Amniotic epithelial cell (primary cell): ENCODE data around the gene GMNN.

Experiments
- DNase-seq: peaks from one replicate; pipeline ENCODE4 v3.0.0-alpha.2; 2010; ENCODE audit warnings: low read depth

The GMNN gene

DNA sequence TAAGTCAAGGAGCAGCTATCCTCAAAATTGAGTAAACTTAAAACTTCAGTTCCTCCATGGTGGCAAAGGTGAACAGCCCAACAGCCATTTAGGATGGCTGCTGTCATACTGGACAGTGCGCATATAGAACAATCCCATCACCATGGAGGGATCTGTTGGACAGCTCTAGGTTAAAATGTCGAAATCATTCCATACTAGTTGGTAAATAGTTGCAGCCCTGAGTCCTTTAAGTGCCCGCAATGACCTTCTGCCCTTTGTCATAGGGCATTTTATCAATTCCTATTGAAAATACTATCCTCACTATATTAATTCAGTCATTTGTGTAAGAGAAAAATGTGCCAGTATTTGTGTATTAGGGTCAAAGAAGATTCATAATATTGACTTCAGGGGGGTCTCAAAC lies 32.8 kb downstream of the GMNN start:
- DNase-seq = no peak

DNA sequence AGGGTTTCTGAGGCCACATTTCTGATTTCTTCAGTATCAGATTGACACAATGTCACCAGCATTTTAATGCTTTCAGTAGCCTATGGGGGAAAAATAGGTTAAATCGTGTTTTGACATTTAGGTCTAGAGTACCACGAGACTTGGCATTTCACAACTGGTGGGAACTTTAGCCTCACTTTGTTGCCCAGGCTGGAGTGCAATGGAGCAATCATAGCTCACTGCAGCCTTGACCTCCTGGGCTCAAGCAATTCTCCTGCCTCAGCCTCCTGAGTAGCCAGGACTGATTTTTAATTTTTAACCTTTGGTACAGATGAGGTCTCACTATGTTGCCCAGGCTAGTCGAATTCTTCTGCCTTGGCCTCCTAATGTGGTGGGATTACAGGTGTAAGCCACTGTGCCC lies 35.0 kb downstream of the GMNN start:
- no peak for DNase-seq

GRCh38 chr6:24818346-24818745 lies 43.6 kb downstream of the GMNN start:
- no peak for DNase-seq

GRCh38 chr6:24821860-24822444 lies 47.2 kb downstream of the GMNN start:
- DNase-seq = no peak

DNA sequence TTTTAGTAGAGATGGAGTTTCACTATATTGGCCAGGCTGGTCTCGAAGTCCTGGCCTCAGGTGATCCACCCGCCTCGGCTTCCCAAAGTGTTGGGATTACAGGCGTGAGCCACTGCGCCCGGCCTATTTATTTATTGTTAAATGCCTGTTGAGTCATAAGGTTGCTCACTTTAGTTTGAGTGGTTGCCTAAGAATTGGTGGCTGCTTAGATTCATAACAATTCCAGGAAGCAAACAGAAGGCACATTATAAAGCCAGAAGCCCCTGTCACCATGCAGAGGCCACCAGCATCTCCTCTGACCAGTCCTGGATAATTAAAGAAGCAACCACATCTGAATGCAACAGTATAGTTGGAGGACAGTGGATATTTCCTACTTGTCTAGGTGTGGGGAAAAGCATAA lies 48.0 kb downstream of the GMNN start:
- DNase-seq = peak; percentile 58

DNA sequence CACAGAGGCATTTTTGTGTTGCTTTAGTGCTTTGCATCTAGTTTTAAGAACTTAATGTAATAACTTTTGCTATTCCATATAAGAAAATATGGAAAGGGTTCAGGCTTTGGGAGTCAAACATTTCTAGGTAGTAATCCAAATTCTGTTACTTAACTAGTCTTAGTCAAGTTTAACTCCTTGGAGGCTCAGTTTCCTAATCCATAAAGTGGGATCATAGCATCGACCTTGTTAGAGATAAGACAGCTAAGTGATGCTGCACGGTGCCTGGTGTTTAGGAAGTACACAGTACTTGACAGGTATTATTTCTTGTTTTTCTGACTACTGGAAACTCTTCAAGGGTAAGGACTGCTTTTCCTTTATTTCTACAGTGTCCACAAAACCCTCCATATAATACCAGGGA lies 48.4 kb downstream of the GMNN start:
- DNase-seq = no peak

DNA sequence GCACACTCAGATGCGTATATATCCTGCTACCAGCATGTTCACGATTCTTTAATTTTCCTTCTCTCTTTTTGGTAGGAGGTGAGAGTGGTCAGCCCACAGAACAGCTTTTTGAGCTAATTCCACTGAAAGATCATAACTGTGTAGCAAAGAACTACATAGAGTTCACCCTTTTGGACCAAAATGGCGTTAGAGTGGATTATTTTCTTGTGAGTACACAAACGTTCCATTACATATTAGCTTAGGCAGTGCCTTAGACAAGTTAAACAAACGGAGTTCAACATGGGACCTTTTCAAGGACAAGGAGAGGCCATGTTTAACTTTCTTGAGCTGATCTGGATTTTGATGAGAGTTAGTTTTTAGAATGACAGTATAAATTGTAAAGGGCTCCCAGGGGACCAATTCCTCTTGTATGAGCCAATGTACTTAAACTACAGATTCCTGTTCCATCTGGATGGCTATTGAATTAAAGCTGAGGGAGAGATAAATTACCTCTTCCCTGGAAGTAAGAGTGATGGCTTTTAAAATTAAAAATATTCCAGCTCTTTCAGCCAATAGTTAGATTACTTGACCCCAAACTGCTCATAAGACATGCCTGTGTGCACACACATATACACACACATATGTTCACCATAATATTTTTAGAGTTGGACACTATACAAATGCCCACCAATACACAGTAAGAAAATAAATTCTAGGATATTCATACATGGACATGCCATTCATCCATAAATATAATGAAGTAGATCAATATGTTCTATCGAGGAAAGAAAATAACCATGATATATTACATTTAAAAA lies 49.6 kb downstream of the GMNN start:
- no peak for DNase-seq

- no peak for DNase-seq
Measured at GRCh38 chr6:24825130-24825630, 50.4 kb downstream of the GMNN start.

GRCh38 chr6:24827162-24827561 lies 52.4 kb downstream of the GMNN start:
- peak; percentile 8 for DNase-seq

DNA sequence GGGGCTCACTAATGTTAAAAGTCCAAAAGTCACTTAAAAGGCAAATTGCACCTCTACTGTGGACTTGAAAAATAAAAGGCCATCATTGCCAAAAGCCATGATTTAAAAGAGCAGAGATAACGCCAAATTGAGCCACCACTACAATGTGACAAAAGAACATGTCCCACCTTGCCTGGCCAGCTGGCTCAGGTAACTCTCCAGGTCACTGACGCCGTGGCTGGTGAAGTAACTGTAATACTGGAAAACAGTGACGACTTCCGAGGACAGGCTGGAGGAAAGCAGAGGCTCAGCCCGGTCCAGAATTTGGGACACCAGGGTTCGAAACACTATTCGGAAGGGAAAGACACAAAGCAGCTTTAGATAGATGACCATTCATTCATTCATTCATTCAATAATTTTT lies 53.2 kb downstream of the GMNN start:
- DNase-seq = no peak

DNA sequence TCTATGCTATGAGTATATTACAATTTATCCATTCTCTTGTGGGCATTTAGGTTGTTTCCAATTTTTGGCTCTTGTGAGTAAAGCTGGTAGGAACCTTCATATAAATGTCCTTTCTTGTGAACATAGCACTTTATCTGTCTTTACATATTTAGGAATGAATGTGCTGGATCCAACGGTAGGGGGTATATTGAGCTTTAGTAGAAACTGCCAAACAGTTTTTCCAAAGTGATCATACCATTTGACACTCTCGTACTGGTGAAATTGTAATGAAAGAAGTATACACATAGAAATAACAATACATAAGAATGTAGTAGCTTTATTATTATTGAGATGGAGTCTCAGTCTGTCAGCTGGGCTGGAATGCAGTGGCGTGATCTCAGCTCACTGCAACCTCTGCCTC lies 54.9 kb downstream of the GMNN start:
- DNase-seq = no peak

GRCh38 chr6:24831771-24832716 lies 57.3 kb downstream of the GMNN start:
- peak; percentile 13 for DNase-seq

GRCh38 chr6:24832794-24833193 lies 58.1 kb downstream of the GMNN start:
- DNase-seq = no peak

DNA sequence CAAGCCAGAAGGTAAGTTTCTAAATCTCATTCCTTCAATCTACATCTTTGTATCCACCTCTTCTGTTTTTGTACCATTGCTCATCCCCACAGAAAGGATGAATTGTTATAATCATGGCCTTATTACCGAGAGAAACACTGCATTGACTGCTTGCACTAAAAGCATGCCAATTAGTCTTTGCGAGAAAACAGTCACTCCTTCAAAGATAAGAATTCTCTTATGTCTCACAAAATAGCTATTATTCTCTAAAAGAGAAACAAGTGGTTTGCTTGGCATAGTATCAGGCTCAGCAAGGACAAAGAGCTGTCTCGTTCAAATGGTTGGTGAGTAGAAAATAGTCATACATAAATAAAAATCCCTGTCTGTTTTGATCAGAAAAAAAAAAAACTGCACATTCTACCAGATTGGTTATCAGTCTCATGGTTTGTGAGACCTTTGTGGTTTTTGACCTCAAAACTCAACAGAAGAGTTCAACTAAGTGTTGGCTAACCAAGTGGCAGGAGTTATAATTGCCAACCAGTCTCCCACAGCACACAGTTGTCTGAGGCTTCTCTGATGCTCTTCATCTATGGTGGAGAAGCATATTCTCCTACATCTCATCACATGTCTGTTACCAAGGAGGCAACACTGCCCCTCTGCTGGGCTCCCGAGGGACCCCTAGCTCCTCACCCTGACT lies 59.1 kb downstream of the GMNN start:
- no peak for DNase-seq
